GM18861 (cell line): Measurements from ENCODE around the gene ITGAE.
A peak's percentile ranks its signal among the peaks of the same experiment; 100 is the strongest.
"Not testable (repeated sequence)": the region's sequence is repeated elsewhere in the genome, so short reads cannot be mapped to it uniquely, and the experiment has no call there.

Experiments
- ATAC-seq: cut with Tn5 transposase; IDR thresholded peaks from one replicate; pipeline ENCODE4 v1.9.1; 2021; ENCODE audit not compliant: unreplicated experiment

ITGAE gene

GRCh38 chr17:3795390-3796102 is 5.4 kb downstream of the ITGAE start:
- ATAC-seq: no peak

DNA sequence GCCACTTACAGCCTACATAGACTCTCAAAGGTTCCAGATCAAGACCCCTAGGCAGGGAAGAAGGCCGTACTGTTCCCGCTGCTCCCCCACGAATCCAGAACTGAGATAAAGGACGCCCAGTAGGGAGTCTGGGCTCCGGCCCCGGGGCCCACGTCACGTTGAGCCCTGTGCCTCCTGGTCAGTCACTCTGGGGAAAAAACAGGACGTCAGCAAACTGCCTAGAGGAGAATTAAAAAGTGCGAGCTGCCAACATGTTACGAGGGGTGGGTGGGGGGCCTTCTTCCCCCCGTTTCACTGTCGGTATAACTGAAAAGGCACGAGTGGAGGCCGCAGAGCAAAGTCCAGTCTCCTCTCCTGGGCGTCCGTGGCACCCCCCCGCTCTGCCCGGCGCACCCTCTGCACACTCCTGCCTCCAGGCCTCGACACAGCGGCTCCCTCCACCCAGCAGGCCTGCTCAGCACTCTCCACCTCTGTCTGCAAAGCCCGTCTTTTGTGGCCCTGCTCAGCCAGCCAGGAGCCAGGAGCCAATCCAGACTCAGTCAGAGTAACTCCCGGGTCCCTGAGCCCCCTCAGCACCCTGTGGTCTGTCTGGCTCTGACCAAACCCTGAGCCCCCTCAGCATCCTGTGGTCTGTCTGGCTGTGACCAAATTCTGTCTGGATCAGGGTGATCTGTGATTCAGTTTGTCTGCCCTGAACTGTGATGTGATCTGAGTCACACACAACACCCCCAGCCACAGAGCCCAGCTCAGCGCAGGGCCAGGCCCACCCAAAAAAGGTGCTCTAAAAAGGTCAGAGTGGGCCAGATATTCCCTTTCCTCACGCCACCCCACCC is 6.2 kb downstream of the ITGAE start:
- ATAC-seq: no peak

- not testable (repeated sequence) for ATAC-seq
These were observed 6.8 kb downstream of the ITGAE start for GRCh38 chr17:3794152-3794551.

GRCh38 chr17:3793258-3793657 is 7.7 kb downstream of the ITGAE start:
- ATAC-seq: not testable (repeated sequence)

GRCh38 chr17:3792481-3792880 is 8.5 kb downstream of the ITGAE start:
- no peak for ATAC-seq

DNA sequence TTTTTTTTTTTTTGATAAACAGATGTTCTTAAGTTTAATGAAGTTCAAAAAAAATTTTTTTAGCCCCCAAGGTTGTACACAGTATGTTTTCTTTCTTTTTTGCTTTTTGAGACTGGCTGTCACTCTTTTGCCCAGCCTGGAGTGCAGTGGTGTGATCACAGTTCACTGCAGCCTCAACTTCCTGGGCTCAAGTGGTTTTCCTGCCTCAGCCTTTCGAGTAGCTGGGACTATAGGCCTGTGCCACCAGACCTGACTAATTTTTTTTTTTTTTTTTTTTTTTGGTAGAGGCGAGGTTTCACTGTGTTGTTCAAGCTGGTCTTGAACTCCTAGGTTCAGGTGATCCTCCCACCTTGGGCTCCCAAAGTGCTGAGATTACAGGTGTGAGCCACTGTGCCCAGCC is 12.8 kb downstream of the ITGAE start:
- no peak for ATAC-seq

- ATAC-seq: not testable (repeated sequence)
These were observed 15.7 kb downstream of the ITGAE start for GRCh38 chr17:3785323-3785722.

- no peak for ATAC-seq
These were observed 18.2 kb downstream of the ITGAE start for GRCh38 chr17:3782751-3783150.

- no peak for ATAC-seq
These were observed 20.0 kb downstream of the ITGAE start for GRCh38 chr17:3780986-3781385.

GRCh38 chr17:3777366-3778120 is 23.4 kb downstream of the ITGAE start:
- no peak for ATAC-seq

DNA sequence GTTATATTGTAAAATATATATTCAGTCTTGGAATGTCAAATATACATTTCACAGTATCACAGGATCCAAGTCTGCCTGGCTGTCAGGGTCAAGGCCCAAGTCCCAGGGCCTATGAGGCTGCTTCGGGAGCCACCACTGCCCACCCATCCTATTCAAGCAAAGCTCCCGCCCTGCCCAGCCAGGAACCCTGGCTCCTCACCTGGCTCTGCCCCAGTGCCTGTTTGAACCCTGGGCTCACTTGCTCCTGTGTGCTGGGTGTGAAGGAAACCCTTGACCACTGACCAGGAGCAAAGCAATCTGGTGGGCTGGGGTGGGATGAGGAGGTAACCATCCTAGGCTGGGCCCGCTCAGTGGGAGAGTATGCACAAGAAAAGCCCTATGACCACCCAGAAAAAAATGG is 27.0 kb downstream of the ITGAE start:
- no peak for ATAC-seq

- no peak for ATAC-seq
These were observed 27.5 kb downstream of the ITGAE start for GRCh38 chr17:3773511-3773910.

DNA sequence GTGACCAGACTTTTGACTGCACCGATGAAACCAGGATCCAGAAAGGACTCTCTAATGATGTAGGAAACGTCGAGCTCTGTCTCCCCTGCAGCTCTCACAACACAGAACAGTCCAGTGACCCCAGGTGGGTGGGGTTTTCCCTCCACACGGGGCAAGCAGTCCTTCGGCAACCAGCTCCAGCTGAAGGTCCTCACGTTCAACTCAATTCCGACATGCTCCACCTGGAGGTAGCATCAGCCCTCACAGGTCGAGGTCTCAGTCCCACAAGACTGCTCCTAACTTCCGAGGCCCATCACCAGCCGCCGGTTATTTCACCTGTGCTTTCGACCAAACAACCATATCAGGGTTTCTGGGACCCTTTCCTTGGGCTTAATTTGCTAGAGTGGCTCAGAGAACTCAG is 28.2 kb downstream of the ITGAE start:
- ATAC-seq: no peak

GRCh38 chr17:3771140-3771539 is 29.8 kb downstream of the ITGAE start:
- ATAC-seq: no peak

GRCh38 chr17:3770466-3770865 is 30.5 kb downstream of the ITGAE start:
- ATAC-seq: no peak

- ATAC-seq: no peak
These were observed 32.2 kb downstream of the ITGAE start for GRCh38 chr17:3768769-3769168.

DNA sequence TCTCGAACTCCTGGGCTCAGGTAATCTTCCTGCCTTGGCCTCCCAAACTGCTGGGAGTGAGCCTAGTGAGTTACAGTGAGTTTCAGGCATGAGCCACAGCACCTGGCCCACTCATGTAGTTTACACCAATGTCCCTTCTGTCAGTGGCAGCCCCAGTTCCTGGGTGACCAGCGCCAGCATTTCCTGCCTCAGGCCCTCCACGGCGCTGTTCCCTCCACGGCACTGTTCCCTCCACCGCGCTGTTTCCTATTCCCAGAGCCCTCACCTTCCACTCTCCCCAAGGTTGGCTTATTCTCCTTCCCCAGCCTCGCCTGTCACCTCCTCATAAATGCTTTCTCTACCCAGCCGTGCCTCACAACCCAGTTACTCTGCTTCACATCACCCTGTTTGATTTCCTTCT is 32.6 kb downstream of the ITGAE start:
- ATAC-seq: no peak

DNA sequence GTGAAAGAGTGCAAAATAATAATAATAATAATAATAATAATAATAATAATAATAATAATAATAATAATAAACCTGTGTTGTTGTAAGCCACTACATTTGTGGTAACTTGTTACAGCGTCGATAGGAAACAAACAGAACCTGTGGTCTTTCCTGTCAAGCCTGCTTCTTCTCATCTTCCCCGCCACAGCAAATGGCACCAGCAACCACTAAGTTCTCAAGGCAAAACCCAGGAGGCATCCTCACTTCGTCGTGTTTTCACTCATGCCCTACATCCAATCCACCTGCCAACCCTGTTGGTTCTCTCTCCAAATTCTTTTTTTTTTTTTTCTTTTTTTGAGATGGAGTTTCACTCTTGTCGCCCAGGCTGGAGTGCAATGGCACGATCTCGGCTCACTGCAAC is 34.2 kb downstream of the ITGAE start:
- ATAC-seq: no peak

DNA sequence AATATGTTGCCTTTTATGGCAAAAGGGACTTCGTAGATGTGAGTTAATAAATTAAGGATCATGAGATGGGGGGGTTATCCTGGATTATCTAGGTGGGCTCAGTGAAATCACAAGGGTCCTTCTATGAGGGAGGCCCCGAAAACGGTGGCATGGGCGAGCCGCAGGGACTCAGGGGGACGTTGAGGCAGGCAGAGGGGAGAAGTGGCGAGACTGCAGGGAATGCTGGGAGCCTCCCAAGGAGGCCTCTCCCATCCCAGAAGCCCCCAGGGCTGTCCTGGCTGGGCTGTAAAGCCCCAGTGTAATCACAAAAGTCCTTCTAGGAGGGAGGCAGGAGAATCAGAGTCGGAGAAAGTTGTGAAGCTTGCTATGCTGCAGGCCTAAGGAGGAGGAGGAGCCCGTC is 35.0 kb downstream of the ITGAE start:
- no peak for ATAC-seq

DNA sequence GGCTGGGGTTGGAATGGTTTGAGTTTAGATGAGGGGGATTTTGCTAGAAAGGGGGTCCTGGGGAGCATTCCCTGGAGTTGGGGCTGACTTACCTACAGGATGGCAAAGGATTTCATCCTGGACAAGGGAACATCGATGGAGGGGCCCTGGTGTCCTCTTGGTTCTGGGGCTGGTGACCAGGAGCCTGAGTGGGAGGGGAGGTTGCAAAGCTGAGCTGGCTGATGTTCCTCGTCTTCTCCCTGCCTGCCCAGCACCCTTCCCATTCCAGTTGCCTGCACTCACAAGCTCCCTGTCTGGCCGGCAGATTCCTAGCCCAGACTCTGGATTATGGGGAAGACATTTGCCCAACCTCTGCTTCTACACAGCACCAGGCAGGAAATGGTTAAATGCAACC is 37.2 kb downstream of the ITGAE start:
- ATAC-seq: no peak

DNA sequence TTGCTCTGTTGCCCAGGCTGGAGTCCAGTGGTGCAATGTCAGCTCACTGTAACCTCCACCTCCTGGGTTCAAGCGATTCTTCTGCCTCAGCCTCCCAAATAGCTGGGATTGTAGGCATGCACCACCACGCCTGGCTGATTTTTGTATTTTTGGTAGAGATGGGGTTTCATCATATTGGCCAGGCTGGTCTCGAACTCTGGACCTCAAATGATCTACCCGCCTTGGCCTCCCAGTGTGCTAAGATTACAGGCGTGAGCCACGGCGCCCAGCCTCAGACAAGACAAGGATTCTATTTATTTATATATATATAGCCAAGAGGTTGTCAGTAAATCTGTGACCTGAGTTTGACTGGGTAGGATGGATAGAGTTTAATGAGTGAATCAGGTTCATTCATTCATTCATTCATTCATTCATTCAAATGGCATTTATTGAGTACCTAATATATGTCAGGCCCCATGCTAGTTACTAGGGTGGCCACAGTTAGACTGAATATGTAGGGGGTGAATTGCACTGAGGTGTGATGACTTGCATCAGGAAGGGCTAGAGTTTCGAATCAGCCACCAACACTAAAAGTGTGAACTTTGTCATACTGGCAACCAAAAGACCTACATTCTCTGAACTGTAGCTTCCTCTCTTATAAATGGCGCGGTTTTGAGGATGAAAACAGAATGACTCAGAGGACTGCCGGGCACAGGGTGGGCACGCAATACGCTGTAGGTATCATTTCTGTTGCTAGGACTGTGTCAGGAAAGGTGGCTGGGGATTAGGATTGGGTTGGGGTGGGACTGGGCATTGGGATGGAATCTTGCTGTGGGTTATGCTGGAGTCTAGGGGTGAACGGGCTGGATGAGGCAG is 37.8 kb downstream of the ITGAE start:
- ATAC-seq: peak; percentile 77
